IPS-11a (cell line): Measurements from ENCODE around the gene OR5AU1.
"Not testable (repeated sequence)": the region's sequence is repeated elsewhere in the genome, so short reads cannot be mapped to it uniquely, and the experiment has no call there.

Source experiments
- H3K4me3 ChIP-seq: one replicate; pipeline ENCODE4 v1.5.1; 2013; ENCODE audit warnings: low read depth, low read length, control low read depth

OR5AU1 gene

DNA sequence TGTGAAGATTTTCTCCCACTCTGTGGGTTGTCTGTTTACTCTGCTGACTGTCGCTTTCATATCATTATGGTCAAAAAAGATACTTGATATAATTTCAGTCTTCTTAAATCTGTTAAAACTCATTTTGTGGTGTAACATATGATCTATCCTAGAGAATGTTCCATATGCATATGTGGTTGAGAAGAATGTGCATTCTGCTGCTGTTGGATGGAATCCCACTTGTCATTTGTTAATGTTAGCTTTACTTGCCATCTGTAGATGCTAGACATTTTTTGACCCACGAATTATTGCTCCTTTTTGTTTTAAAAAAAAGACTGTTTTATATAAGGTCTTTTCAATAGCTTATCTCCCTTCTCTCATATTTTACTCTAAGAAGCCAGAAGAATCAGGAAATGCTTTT, 26.3 kb upstream of the OR5AU1 start:
- H3K4me3 ChIP-seq: no peak overlapping the region

DNA sequence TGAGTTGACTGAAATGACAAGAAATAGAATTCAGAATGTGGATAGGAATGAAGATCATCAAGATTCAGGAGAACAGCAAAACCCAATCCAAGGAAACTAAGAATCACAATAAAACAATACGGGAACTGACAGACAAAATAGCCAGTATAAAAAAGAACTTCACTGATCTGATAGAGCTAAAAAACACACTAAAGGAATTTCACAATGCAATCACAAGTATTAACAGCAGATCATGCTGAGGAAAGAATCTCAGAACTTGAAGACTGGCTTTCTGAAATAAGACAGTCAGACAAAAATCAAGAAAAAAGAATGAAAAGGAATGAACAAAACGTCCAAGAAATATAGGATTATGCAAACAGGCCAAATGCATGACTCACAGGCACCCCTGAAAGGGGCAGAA, 15.3 kb upstream of the OR5AU1 start:
- H3K4me3 ChIP-seq: no peak overlapping the region

DNA sequence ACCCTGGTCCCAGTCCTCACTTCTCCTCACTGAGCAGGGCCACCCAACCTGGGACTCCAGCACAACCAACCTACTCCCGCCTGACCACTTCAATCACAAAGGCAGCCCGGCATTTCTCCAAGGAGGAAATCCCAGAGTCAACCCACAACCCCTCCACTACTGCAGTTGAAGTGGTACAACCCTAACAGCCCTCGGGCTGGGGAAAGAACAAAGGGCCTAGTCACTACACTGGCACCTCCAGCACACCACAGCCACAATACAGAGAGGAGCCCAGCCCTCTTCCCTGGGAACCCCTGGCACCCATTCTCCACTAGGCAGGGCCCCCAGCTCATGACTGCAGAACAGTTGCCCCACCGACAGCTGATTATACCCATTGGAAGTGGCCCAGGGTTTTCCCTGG, 13.7 kb upstream of the OR5AU1 start:
- no peak overlapping the region for H3K4me3 ChIP-seq

DNA sequence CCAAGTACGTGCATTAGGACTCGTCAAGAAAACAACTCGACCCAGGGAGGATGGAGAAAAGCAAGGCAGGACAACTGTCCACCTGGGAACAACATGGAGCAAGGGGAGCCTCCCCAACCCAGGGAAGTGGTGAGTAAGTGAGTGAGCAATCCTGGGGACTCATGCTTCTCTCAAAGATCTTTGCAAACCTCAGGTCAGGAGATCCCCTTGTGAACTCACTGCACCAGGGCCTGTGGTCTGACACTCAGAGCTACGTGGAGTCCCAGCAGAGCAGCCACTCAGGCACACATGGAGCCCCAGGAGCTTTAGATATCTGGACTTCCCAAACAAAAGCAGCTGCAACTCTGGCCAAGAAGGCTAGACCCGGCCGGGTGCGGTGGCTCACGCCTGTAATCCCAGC, 12.2 kb upstream of the OR5AU1 start:
- no peak overlapping the region for H3K4me3 ChIP-seq

DNA sequence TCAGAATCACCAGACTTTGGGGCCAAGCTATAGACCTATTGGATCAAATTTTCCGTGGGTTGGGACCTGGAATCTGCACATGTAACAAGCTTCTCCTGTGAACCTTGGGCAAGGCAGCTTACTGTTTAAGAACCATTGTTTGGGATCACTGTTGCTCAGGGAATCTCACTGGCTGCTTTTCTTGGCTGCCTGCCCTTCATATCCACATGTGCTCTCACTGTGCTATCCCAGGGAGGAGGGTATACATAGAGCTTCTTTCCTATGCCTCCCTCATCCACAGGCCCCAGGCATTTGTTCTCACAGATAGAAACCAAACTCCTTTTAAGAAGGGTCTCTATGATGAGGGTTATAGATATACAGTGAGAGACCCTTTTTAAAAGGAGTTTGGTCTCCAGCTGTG, 9.8 kb upstream of the OR5AU1 start:
- H3K4me3 ChIP-seq: not testable (repeated sequence)

DNA sequence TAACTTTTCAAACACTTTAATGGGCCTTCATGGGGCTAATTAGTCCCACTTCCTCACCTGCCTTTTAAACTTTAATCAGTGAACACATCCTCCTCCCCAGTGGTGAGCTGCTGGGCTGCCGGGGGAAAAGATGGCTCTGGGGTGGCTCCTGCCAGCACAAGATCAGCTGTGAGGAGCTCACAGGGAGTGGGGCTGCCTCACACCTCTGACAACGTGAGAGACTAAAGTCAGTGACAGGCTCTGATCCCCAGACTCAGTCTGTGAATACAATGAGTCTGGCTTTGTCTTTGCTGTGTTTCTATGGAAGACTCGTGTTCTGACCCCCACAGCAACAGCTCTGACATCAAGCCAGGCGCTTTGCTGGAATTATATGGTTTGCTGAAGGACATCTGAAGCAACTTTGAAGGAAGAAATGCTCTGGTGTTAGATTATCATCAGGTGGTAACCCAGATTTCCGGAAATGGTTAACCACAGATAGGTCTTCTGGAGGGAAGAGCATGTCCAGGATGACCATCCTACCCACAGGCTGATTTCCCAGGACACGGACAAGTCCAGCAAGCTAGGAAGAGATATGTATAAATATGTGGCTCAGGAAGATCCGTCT, 9.2 kb upstream of the OR5AU1 start:
- H3K4me3 ChIP-seq: not testable (repeated sequence)

DNA sequence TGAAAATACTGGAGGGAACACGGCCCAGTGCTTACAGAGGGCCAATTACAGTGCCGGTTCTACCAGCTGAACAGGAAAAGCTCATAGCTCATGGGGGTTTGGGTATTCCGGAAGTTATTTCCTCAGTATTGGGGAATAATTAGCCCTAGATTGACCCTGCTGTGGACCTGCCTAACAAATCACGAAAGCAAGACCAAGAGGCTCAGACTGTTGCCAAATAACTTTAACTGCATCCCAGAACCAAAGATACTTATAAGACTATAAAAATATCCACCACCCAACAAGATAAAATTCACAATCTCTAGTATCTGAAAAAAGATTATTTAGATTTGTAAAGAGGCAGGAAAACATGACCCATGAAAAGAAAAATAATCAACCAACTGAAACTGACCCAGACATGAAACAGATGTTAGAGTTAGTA, 8.0 kb upstream of the OR5AU1 start:
- no peak overlapping the region for H3K4me3 ChIP-seq

DNA sequence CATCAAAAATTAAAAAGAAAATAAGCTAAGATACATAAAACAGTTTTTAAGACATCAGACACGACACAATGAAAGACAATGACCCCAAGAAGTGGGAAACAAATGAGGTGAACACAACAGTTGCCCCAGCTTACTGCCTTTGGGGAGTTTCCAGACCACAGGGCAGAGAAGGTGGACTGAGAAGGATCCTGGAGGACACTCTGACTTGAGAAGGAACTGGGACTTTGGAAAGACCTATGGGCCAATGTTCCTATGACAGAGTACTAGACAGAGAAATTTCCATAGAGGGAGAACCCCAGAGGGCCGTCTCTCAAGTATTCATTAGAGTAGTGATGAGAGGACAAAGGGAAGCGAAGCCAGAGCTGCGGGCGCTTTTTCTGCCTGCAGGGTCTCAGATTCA, 6.2 kb upstream of the OR5AU1 start:
- H3K4me3 ChIP-seq: no peak overlapping the region

DNA sequence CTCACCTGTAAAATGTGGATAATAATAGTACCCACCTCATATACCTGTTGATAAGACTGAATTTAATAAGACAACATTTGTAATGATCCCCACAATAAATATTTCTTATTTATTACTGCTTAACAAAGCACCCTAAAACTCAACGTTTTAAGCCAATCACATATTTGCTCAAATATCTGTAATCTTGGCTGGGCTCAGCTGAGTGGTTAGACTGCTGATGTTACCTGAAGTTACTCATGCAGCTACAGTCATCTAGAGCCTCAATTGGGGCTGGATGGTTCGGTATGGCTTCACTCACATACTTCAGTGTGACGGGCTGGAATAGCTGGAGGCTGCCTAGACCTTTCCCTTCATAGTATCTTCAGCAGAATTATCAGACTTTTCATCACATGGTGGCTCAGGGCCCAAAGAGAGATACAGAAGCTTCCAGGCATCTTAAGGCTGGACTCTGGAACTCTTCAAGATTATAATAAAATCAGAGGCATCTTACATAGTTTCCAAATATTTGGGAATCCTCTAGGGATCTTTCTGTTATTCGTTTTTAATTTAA, 4.3 kb upstream of the OR5AU1 start:
- H3K4me3 ChIP-seq: no peak overlapping the region

DNA sequence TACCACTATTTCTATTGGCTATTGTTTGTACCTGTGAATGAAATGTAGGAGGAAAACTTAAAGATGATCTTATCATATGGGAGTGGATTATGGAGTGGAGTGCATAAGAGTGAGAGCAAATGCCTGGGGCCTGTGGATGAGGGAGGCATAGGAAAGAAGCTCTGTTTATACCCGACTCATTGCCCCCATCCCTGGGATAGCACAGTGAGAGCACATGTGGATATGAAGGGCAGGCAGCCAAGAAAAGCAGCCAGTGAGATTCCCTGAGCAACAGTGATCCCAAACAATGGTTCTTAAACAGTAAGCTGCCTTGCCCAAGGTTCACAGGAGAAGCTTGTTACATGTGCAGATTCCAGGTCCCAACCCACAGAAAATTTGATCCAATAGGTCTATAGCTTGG, 2.3 kb upstream of the OR5AU1 start:
- H3K4me3 ChIP-seq: not testable (repeated sequence)

DNA sequence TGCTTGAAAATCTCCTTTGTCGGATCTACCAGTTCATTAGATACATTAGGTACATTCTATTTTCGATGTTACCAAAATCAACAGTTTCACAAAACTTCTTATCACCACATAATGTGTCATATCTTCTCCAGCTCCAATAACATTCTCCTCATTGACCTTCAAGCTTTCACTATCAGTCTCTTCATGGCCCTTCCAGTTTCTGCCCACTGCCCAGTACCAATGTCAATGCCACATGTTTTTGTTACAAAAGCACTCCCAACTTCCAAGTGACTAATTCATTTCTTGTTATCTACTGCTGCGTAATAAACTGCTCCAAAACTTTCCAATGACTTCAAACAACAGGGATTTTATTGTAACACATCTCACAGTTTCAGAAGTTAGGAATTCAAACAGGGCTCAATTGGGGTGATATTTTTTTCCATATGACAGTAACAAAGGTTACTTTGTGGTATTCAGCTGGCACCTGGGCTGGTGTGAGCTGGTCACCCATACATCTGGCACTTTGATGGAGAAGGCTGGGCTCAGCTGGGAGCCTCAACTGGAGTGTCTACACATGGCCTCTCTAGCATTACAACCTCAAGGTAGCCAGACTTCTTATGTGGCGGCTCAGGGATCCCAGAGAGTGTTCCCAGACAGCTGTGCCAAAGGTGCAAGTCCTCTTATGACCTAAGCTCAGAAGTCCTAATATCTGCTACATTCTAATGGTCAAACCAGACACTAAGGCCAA, 6.1 kb downstream of the OR5AU1 start:
- H3K4me3 ChIP-seq: no peak overlapping the region

DNA sequence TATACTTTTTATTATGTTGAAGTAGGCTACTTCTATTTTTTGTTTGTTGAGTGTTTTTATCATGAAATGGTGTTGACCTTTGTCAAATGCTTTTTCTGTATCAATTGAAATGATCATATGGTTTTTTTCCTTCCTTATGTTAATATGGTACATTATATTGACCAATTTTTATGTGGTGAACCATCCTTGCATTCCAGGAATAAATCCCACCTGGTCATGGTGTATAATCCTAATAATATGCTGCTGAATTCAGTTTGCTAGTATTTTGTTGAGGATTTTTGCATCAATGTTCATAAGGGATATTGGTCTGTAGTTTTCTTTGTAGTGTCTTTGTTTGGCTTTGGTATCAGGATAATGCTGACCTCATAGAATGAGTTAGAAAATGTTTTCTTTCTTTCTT, 10.4 kb downstream of the OR5AU1 start:
- H3K4me3 ChIP-seq: no peak overlapping the region

DNA sequence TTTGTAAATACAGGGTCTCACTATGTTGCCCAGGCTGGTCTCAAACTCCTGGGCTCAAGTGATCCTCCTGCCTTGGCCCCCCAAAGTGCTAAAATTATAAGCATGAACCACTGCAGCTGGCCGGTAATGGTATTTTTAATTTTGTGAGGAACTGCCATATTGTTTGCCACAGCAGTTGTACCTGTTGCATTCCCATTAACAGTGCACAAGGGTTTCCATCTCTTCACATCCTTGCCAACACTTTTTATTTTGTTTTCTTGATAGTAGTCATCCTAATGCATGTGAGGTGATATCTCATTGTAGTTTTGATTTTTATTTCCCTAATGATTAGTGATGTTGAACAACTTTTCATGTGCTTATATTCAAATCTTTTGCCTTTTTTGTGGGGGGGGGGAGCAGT, 13.5 kb downstream of the OR5AU1 start:
- H3K4me3 ChIP-seq: no peak overlapping the region

DNA sequence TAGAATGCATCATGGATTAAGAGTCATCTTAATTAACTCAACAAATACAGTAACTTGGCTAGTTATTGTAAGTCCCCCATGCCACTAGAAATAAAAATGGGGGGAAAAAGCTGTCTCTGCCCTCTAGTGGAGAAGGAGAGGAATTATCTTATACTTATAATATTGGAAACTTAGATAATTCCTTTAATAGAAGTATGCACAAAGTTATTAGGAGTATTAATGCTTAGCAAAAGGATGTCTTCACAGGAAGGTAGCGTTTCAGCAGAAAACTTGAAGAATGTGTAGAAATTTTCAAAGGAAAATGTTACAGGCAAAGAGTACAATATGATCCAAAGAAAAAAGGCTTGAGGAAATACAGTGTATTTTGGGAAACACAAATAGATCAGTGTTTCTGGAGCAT, 19.8 kb downstream of the OR5AU1 start:
- H3K4me3 ChIP-seq: no peak overlapping the region

DNA sequence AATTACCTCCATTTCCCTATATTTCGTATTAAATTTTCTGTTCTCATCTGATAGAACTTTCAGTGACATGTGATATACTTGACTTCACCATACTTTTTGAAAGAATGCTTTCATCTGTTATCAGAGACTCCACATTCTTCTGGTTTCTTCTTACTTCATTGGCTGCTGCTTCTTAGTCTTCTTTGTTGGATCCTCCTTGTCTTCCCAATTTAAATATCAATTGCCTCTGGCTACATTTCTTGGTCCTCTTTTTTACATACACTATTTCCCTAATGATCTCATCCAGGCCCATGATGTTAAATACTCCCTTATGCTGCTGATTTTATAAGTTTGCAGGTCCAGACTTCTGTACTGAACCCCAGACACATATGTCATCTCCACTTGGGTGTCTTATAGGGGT, 22.0 kb downstream of the OR5AU1 start:
- no peak overlapping the region for H3K4me3 ChIP-seq

DNA sequence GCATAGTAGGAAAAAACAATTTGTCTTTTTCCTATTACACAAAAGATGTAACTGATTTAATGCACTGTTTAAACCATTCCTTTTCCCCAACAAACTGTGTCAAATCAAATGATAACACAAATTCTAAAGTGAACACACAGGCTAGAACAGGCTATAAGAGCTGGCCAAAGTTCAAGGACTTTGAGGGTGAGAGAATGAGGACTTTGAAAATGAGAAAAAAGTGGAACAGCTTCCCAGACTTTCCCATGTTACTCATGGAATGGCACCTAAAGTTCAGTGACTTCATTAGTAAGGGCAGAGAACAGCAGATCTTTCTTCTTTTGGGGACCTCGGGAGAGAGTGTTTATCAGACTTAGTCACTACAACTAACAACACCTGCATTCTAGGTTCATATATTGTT, 32.4 kb downstream of the OR5AU1 start:
- no peak overlapping the region for H3K4me3 ChIP-seq

DNA sequence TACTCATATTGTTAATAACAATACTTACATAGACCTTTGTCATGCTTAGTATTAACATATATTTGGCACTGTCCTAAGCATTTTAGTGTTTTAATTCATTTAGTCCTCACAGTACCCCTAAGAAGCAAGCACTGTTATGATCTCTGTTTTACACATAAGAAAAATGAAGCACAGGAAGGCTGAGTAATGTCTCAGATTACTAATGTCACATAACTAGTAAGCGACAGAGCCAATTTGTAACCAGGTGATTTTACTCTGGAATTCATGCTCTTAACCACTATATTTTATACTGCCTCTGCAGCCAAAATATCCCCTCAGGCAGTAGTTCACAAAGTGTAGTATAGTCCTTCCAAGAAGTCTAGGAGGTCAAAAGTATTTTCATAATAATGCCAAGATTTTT, 34.7 kb downstream of the OR5AU1 start:
- H3K4me3 ChIP-seq: no peak overlapping the region

DNA sequence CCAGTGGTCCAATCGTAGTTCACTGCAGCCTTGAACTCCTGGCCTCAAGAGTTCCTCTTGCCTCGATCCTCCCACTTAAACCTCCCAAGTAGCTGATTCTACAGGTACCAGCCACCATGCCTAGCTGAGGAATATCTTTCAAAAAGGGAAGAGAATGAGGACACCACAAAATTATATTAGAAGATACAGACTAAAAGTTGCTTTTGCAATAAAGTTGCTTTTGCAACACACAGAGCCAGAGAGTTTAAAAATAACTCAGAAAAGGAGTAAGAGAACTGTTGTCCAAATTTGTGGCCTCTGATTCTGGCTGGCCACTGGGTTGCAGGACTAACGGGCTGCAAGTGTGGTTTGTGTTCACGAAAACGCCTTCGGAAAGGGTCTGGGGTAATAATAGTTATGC, 35.2 kb downstream of the OR5AU1 start:
- H3K4me3 ChIP-seq: no peak overlapping the region

DNA sequence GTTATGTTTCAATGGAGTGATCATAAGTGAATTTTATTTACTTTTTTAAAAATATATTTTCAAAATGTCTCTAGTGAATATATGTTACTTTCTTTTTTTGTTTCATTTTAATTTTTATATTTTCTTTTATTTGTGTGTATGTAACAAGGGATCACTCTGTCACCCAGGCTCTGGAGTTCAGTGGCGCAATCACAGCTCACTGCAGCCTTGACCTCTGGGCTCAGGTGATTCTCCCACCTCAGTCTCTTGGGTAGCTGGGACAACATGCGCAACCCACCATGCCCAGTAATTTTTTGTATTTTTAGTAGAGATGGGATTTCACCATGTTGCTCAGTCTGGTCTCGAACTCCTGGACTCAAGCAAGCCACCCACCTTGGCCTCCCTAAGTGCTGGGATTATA, 36.9 kb downstream of the OR5AU1 start:
- H3K4me3 ChIP-seq: no peak overlapping the region

DNA sequence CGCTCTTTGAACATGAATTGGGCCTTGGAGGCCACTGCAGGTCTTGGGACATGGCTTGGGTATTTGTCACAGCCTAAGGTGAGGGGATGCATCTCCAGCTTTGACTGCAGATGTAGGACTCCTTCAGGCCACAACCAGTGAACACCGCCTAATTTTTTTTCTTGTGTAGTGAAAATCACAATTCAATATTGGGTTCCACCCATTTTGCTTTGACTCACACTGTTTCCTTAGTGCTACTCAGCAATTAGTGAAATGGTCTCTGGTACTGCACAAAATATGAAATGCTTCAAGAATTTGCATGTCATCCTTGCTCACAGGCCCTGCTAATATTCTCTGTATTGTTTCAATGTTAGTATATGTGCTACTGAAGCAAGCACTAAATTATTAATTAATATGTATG, 42.5 kb downstream of the OR5AU1 start:
- no peak overlapping the region for H3K4me3 ChIP-seq

DNA sequence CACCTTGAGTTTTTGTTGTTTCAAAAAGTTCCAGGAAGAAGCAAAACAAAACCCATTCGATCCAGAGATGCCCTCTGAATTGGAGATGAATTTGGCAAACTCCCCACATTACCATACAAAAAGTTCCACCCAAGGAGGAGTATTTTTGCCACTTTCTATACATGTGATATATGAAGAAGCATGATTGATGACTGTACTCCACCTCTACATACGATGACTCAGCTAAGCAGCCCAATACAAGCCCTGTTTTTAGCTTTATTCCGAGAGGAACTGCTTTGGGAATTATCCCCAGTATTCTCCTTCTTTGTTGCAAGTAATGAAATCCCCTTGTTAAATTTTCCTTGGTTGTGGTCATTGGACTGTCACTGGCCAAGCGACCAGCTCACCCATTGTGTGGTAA, 43.6 kb downstream of the OR5AU1 start:
- no peak overlapping the region for H3K4me3 ChIP-seq

DNA sequence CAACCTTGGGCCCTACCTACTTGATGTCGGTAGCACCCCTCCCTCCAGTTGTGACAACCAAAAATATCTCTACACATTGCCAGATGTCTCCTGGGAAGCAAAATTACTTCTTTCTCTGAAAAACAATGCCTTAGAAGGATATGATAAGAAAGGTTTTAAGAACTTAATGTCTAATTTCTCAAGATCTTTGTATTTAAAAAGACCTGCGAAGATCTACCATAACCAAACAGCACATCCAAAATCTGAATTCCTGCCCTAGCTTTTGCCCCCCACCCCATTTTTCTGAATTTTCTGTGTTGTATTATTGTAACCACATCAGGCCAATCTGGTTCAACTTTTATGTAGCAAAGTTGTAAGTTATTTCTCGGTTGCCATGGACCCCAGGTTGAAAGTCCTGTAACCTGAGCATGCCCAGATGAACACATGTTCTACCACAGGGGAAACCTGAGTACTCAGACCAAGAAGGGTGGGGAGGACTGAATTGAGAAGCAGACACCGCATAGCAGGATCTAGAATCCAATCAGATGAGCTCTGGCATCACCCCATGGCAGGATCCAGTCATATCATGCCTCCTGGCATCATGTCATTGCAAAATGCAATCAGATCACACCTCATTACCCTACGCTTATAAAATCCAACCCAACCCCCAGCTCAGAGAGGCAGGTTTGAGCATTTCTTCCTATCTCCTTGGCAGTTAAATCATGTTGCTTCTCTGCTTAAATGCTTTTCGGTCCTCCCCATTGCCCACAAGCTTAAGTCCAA, 46.3 kb downstream of the OR5AU1 start:
- H3K4me3 ChIP-seq: no peak overlapping the region
